Skeletal muscle tissue (tissue), 4 donors: ENCODE results near the gene LAMTOR2. TPM values are rescaled to one million over a fixed set of nuclear protein-coding genes. Genes with fewer than 3 reads are reported as not detected.

Experiments used
- H3K27ac ChIP-seq: one replicate; pipeline ENCODE4 v1.7.0; 2013; ENCODE audit warnings: mild to moderate bottlenecking, low read depth, low read length, inconsistent platforms
- H3K27me3 ChIP-seq, 3 donors: one replicate each; pipeline ENCODE4 v1.7.0; 2013; ENCODE audit warnings: low read length in 3 of 3; ENCODE audit not compliant: control insufficient read depth in 3 of 3, insufficient read depth in 3 of 3
- H3K36me3 ChIP-seq, 3 donors: one replicate each; pipeline ENCODE4 v1.7.0; 2013; ENCODE audit warnings: low read length in 3 of 3; ENCODE audit not compliant: control insufficient read depth in 3 of 3, insufficient read depth in 3 of 3
- H3K4me1 ChIP-seq, 3 donors: one replicate each; pipeline ENCODE4 v1.7.0; 2013; ENCODE audit warnings: low read length in 3 of 3, mild to moderate bottlenecking in 3 of 3; ENCODE audit not compliant: control insufficient read depth in 3 of 3, insufficient read depth in 3 of 3
- H3K4me3 ChIP-seq, 3 donors: one replicate each; pipeline ENCODE4 v1.7.0; 2013; ENCODE audit warnings: low read length in 3 of 3
- H3K9ac ChIP-seq, 3 donors: one replicate each; pipeline ENCODE4 v1.7.0; 2013; ENCODE audit warnings: low read length in 3 of 3, mild to moderate bottlenecking in 3 of 3, moderate library complexity in 2 of 3, low read depth in 1 of 3
- H3K9me3 ChIP-seq, 3 donors: one replicate each; pipeline ENCODE4 v1.7.0; 2013; ENCODE audit warnings: low read length in 3 of 3; ENCODE audit not compliant: control insufficient read depth in 3 of 3
- total RNA-seq: library from RNA; depleted of rRNA; stranded (reverse); fragments of >200 nt; gene quantifications from one replicate; pipeline ENCODE4 v1.2.3, GENCODE V29; 2014
- donor health status: Osteomylitis.

LAMTOR2 gene
- total RNA-seq, 1 donor from 2014 or later = 35.0 TPM

- H3K4me3 ChIP-seq = no peak overlapping the region
- peaks cover 17 to 32% (median 19%) of the 10 kb centered on the region in 3 donors for H3K4me1 ChIP-seq
- no peaks in the 10 kb centered on the region for H3K9me3 ChIP-seq
- peaks cover 10 to 25% (median 24%) of the 10 kb centered on the region in 3 donors for H3K36me3 ChIP-seq
- H3K27me3 ChIP-seq = no peaks in the 10 kb centered on the region
- no peak overlapping the region for H3K9ac ChIP-seq
- peak overlapping the region; percentile 19 for H3K27ac ChIP-seq
Measured at GRCh38 chr1:156050376-156050775, 4.2 kb upstream of the LAMTOR2 start.

- Histone ChIP-seq H3K27ac (peak overlapping the region; percentile 19), H3K36me3 (peaks cover 12 to 24% (median 24%) of the 10 kb centered on the region in 3 donors), H3K4me3 (no peak overlapping the region), H3K9ac (no peak overlapping the region), H3K9me3 (no peaks in the 10 kb centered on the region), H3K27me3 (no peaks in the 10 kb centered on the region), H3K4me1 (peaks cover 23 to 38% (median 23%) of the 10 kb centered on the region in 3 donors)
Measured at GRCh38 chr1:156051011-156051725, 3.4 kb upstream of the LAMTOR2 start.

- H3K4me3 ChIP-seq = peak overlapping the region; percentile 71 to 78 (median 78)
- H3K36me3 ChIP-seq = peaks cover 15 to 28% (median 26%) of the 10 kb centered on the region in 3 donors
- H3K27ac ChIP-seq = peak overlapping the region; percentile 65
- peak overlapping the region; percentile 68 to 76 (median 74) for H3K9ac ChIP-seq
- H3K9me3 ChIP-seq = no peaks in the 10 kb centered on the region
- H3K27me3 ChIP-seq = no peaks in the 10 kb centered on the region
- peaks cover 23 to 38% (median 23%) of the 10 kb centered on the region in 3 donors for H3K4me1 ChIP-seq
Measured at GRCh38 chr1:156052862-156053767, 1.5 kb upstream of the LAMTOR2 start.

- H3K27me3 ChIP-seq = no peaks in the 10 kb centered on the region
- no peaks in the 10 kb centered on the region for H3K9me3 ChIP-seq
- peaks cover 16 to 27% (median 22%) of the 10 kb centered on the region in 3 donors for H3K36me3 ChIP-seq
- peak within 1 kb of the TSS; percentile 88 to 97 (median 96) for H3K9ac ChIP-seq
- H3K27ac ChIP-seq = peak within 1 kb of the TSS; percentile 84
- peaks cover 23 to 38% (median 23%) of the 10 kb centered on the region in 3 donors for H3K4me1 ChIP-seq
- H3K4me3 ChIP-seq = peak within 1 kb of the TSS; percentile 94 to 99 (median 97)
Measured at GRCh38 chr1:156053768-156054499, 648 bp upstream of the LAMTOR2 start, which contains the start of gene UBQLN4. UBQLN4 (minus strand) TSS chr1:156053798; CDS start chr1:156053701, 97 bp downstream.

GRCh38 chr1:156055281-156056048 is 883 bp downstream of the LAMTOR2 start:
- Histone ChIP-seq H3K4me1 (peaks cover 18 to 33% (median 22%) of the 10 kb centered on the region in 3 donors), H3K9me3 (no peaks in the 10 kb centered on the region), H3K27ac (peak overlapping the region; percentile 84), H3K36me3 (peaks cover 9 to 13% (median 11%) of the 10 kb centered on the region in 3 donors), H3K4me3 (peak overlapping the region; percentile 94 to 99 (median 97)), H3K27me3 (no peaks in the 10 kb centered on the region), H3K9ac (peak overlapping the region; percentile 88 to 97 (median 96))

- Histone ChIP-seq H3K27ac (no peak overlapping the region), H3K9me3 (no peaks in the 10 kb centered on the region), H3K36me3 (peaks cover 9 to 13% (median 11%) of the 10 kb centered on the region in 3 donors), H3K9ac (no peak overlapping the region), H3K4me1 (peaks cover 15 to 25% (median 20%) of the 10 kb centered on the region in 3 donors), H3K27me3 (no peaks in the 10 kb centered on the region), H3K4me3 (no peak overlapping the region)
Measured at GRCh38 chr1:156056326-156056849, 1.8 kb downstream of the LAMTOR2 start.

GRCh38 chr1:156060937-156061636 is 6.5 kb downstream of the LAMTOR2 start, which contains the start of gene RAB25:
RAB25 (plus strand) TSS chr1:156061160; CDS start chr1:156061401, 241 bp downstream.
- H3K9ac ChIP-seq = no peak within 1 kb of the TSS
- no peaks in the 10 kb centered on the region for H3K9me3 ChIP-seq
- H3K4me1 ChIP-seq = no peaks in the 10 kb centered on the region
- H3K27ac ChIP-seq = no peak within 1 kb of the TSS
- H3K36me3 ChIP-seq = peaks cover 9 to 13% (median 9%) of the 10 kb centered on the region in 3 donors
- no peak within 1 kb of the TSS for H3K4me3 ChIP-seq
- no peaks in the 10 kb centered on the region for H3K27me3 ChIP-seq

GRCh38 chr1:156062189-156062588 is 7.6 kb downstream of the LAMTOR2 start:
- no peak overlapping the region for H3K9ac ChIP-seq
- no peaks in the 10 kb centered on the region for H3K27me3 ChIP-seq
- H3K4me3 ChIP-seq = no peak overlapping the region
- H3K9me3 ChIP-seq = no peaks in the 10 kb centered on the region
- peaks cover 7 to 13% (median 9%) of the 10 kb centered on the region in 3 donors for H3K36me3 ChIP-seq
- H3K4me1 ChIP-seq = no peaks in the 10 kb centered on the region
- H3K27ac ChIP-seq = no peak overlapping the region
